Osteoblast (primary cell): Measurements from ENCODE around the gene TSPY2. TPM values are rescaled to one million over a fixed set of nuclear protein-coding genes. Genes with fewer than 3 reads are reported as not detected.
"Not testable (repeated sequence)": the region's sequence is repeated elsewhere in the genome, so short reads cannot be mapped to it uniquely, and the experiment has no call there.

Experiments used
- DNase-seq: peaks from one replicate; pipeline ENCODE4 v3.0.0; 2011; ENCODE audit warnings: low spot score, mixed read lengths; ENCODE audit not compliant: insufficient read length; ENCODE audit errors: missing footprints
- H2AFZ ChIP-seq: 2 replicates; pipeline ENCODE4 v1.6.0; 2011; ENCODE audit warnings: mild to moderate bottlenecking, low read length
- H3K27ac ChIP-seq: 2 replicates; pipeline ENCODE4 v1.5.1; 2011; ENCODE audit warnings: mild to moderate bottlenecking, low read depth, low read length, moderate library complexity
- H3K27me3 ChIP-seq: 2 replicates; pipeline ENCODE4 v1.6.0; 2012; ENCODE audit warnings: mild to moderate bottlenecking, control low read depth, inconsistent platforms, low read length, moderate library complexity; ENCODE audit not compliant: insufficient read depth
- H3K36me3 ChIP-seq: 2 replicates; pipeline ENCODE4 v1.5.1; 2011; ENCODE audit warnings: mild to moderate bottlenecking, low read length, control low read depth, moderate library complexity; ENCODE audit not compliant: insufficient read depth
- H3K4me1 ChIP-seq: 2 replicates; pipeline ENCODE4 v1.5.1; 2011; ENCODE audit warnings: mild to moderate bottlenecking, low read length, control low read depth, moderate library complexity; ENCODE audit not compliant: insufficient read depth
- H3K4me2 ChIP-seq: 2 replicates; pipeline ENCODE4 v1.6.0; 2011; ENCODE audit warnings: mild to moderate bottlenecking, low read length; ENCODE audit not compliant: insufficient read depth
- H3K4me3 ChIP-seq: fragments of 200-600 bp; sonication (generic); 3 replicates; pipeline ENCODE4 v1.5.1; 2012; ENCODE audit warnings: mild to moderate bottlenecking, low read length, inconsistent platforms; ENCODE audit not compliant: insufficient read depth
- H3K79me2 ChIP-seq: 2 replicates; pipeline ENCODE4 v1.6.0; 2012; ENCODE audit warnings: mild to moderate bottlenecking, low read length, control low read depth, inconsistent platforms; ENCODE audit not compliant: insufficient read depth
- H3K9me3 ChIP-seq: 2 replicates; pipeline ENCODE4 v1.5.1; 2011; ENCODE audit warnings: low read depth, low read length, control low read depth
- H4K20me1 ChIP-seq: 2 replicates; pipeline ENCODE4 v1.6.0; 2012; ENCODE audit warnings: mild to moderate bottlenecking, low read length, control low read depth; ENCODE audit not compliant: insufficient read depth
- total RNA-seq: library from RNA; depleted of rRNA; stranded (reverse); fragments of >200 nt; gene quantifications from 2 replicates; pipeline ENCODE4 v1.2.3, GENCODE V29; 2012

Gene TSPY2
- not detected in 2 replicates for total RNA-seq

DNA sequence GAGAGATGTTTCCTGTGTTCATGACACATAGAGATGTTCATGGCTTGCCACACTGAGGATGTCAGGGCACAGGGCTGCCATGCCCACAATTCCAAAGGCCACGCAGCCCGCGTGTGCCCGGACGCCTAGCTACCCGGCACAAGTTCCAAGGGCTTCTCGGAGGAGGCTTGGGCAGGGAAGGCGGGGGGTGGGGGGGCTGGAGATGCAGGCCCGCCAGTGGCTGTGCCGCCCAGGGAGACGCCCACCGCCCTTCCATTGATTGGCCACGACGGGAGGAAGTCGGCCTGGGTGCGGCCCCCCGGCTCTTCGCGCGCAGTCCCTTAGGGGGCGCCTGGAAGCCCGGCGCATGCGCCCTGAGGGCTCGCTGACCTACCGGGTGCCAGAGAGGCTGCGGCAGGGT, at the start of gene TSPY2:
Gene TSPY2, plus strand, starts transcription at position 301 of the 400 bp plus-strand sequence. Its CDS starts 46 bp downstream, at position 347.
- H3K27ac ChIP-seq, H4K20me1 ChIP-seq, H3K27me3 ChIP-seq, H3K4me3 ChIP-seq, H2AFZ ChIP-seq, H3K9me3 ChIP-seq, DNase-seq, H3K79me2 ChIP-seq, H3K4me1 ChIP-seq, H3K36me3 ChIP-seq, H3K4me2 ChIP-seq: not testable (repeated sequence)

GRCh38 chrY:6209565-6209964, 36.5 kb upstream of the TSPY2 start:
- H3K79me2 ChIP-seq, H3K27me3 ChIP-seq, H3K36me3 ChIP-seq, H2AFZ ChIP-seq, H3K4me3 ChIP-seq, H3K27ac ChIP-seq, H3K9me3 ChIP-seq, H4K20me1 ChIP-seq, DNase-seq, H3K4me1 ChIP-seq, H3K4me2 ChIP-seq: not testable (repeated sequence)

GRCh38 chrY:6217045-6217444, 29.0 kb upstream of the TSPY2 start:
- H3K9me3 ChIP-seq, DNase-seq, H3K27ac ChIP-seq, H3K4me1 ChIP-seq, H3K79me2 ChIP-seq, H3K27me3 ChIP-seq, H3K36me3 ChIP-seq, H3K4me2 ChIP-seq, H3K4me3 ChIP-seq, H2AFZ ChIP-seq, H4K20me1 ChIP-seq: not testable (repeated sequence)

DNA sequence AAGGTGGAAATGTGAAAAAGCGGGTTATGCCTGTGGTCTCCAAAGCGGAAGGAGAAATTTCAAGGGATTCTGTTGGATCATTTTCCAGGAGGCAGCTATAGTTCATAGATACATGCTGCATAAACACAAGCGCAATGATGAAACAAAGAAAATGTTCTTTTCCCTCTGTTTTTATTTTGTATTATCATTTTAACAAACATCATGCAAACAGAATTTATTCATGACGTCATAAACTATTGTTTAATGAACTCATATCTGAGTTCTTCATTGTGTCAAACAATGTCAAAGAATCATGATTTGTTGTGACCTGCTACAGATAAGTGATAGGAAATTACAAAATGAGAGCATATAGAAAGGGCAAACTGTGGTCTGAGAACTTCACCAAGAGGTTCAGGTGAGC, 23.8 kb downstream of the TSPY2 start:
- H3K9me3 ChIP-seq, DNase-seq, H3K4me3 ChIP-seq: not testable (repeated sequence)

More for the DNA sequence above, 23.8 kb downstream of the TSPY2 start:
- not testable (repeated sequence) for H3K79me2 ChIP-seq, H3K27me3 ChIP-seq, H3K36me3 ChIP-seq, H3K4me1 ChIP-seq, H2AFZ ChIP-seq, H3K27ac ChIP-seq, H3K4me2 ChIP-seq, H4K20me1 ChIP-seq
